Urinary bladder (tissue), 4 donors: ENCODE data around the gene NPAS3. TPM values are rescaled to one million over a fixed set of nuclear protein-coding genes. Genes with fewer than 3 reads are reported as not detected.

ENCODE experiments used
- DNase-seq: peaks from one replicate; pipeline ENCODE4 v3.0.0-alpha.2; 2015; ENCODE audit errors: extremely low spot score
- H3K27ac ChIP-seq: one replicate; pipeline ENCODE4 v1.5.1; 2013; ENCODE audit warnings: low read depth, mild to moderate bottlenecking, moderate library complexity
- H3K36me3 ChIP-seq: one replicate; pipeline ENCODE4 v1.6.1; 2013; ENCODE audit warnings: mild to moderate bottlenecking, moderate library complexity; ENCODE audit not compliant: insufficient read depth
- H3K4me1 ChIP-seq: one replicate; pipeline ENCODE4 v1.6.1; 2013; ENCODE audit warnings: mild to moderate bottlenecking, moderate library complexity; ENCODE audit not compliant: insufficient read depth
- H3K4me3 ChIP-seq: one replicate; pipeline ENCODE4 v1.5.1; 2013; ENCODE audit warnings: low read depth, low read length
- WGBS: extraction: QIAGEN DNeasy Blood & Tissue Kit; methylation state at CpG from one replicate; pipeline ENCODE4 v1.1.7; 2013; 5-methylcytosine and 5-hydroxymethylcytosine counted together
- polyA plus RNA-seq: library from polyadenylated mRNA; stranded (reverse); fragments of 200-250 nt; gene quantifications from one replicate; pipeline ENCODE4 v1.2.3, GENCODE V29; 2013
- total RNA-seq: library from RNA; depleted of rRNA; stranded (reverse); fragments of >200 nt; gene quantifications from one replicate; pipeline ENCODE4 v1.2.3, GENCODE V29; 2014
- donor health status: healthy with polysubstance abuse.
- donor health status: healthy.

Gene NPAS3
- total and polyA plus RNA-seq, 2 donors, result 1.0 to 7.1 TPM

DNA sequence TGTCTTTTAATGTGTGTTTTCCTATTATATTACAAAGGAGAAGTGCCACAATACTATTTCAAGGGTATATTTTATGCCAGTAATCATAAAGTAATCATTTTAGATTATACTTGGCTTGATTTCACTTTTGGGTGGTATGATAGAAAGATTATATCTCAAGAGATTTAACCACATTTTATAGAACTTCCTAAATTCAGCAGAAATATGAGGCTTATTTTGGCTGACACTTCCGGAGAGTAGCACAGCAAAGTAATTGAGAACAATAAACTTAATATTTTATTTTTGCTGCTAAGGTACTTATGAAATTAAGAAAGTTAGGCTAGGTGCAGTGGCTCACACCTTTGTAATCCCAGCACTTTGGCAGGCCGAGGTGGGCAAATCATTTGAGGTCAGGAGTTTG, 319.1 kb downstream of the NPAS3 start:
- WGBS, result 58% methylated on average over 2 of the region's 2 CpGs
- Histone ChIP-seq H3K27ac (no peak overlapping the region), H3K36me3 (no peaks in the 10 kb centered on the region), H3K4me3 (no peak overlapping the region), H3K4me1 (no peaks in the 10 kb centered on the region)
- no peak for DNase-seq

DNA sequence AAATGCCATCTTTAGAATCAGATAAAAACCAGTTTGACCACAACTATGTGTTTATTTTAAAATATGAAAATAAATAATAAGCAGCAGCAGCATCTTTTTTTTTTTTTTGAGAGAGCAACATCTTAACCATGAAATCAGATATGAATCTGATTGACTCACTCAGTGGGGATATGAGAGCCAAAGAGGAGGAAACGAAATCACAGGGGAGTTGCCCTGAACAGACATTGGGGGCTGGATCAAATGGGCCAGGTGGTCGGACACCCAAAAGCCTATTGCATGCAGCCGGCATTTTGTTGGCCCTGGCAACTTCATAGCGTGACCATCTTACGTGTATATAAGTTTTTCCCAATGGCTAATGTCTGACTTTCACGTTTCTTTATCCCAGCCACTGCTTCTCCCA, 321.1 kb downstream of the NPAS3 start:
- no peaks in the 10 kb centered on the region for H3K36me3 ChIP-seq
- H3K27ac ChIP-seq, result no peak overlapping the region
- H3K4me1 ChIP-seq, result no peaks in the 10 kb centered on the region
- no peak for DNase-seq
- H3K4me3 ChIP-seq, result no peak overlapping the region
- WGBS, result 75% methylated on average over 6 of the region's 6 CpGs

DNA sequence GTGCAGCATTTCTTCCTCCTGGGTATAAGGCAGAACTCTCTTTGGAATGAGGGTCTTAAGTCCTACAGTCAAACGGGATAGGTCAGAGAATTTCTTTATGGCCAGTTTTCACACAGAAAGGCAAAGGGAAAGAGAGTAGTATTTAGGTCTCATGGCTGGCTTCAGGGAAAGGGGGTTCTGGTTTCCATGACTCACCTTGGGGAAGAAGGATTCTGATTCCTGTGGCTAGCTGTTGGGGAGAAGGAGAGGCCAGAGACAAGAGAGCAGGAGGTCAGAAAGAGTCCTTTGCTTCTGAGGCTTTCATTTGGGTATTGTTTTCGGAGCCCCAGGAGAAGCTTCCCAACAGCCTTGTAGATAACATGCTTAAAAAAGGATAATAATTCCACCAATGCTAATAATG, 332.5 kb downstream of the NPAS3 start:
- Histone ChIP-seq H3K36me3 (no peaks in the 10 kb centered on the region), H3K4me1 (no peaks in the 10 kb centered on the region), H3K27ac (no peak overlapping the region), H3K4me3 (no peak overlapping the region)
- DNase-seq, result no peak
- 93% methylated on average over 2 of the region's 2 CpGs for WGBS

DNA sequence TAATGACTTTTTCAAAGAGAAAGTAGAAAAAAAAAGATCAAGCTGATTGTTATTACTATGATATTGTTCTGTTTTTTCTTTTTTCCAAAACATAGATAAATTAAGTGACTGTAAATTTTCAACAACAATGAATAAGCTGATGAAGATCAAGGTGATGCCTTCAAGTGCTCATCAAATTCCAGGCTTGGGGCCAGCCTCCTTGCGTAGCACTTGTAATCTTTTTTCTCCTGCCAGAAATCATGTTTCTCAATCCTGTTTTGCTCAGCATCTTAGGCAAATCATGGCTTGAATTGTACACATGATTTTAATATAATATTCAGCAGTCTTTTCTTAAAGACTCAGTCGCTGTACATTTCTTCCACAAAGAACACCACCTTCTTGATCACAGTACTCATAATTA, 333.2 kb downstream of the NPAS3 start:
- Histone ChIP-seq H3K36me3 (no peaks in the 10 kb centered on the region), H3K4me3 (no peak overlapping the region), H3K4me1 (no peaks in the 10 kb centered on the region), H3K27ac (no peak overlapping the region)
- 91% methylated on average over 2 of the region's 2 CpGs for WGBS
- no peak for DNase-seq

DNA sequence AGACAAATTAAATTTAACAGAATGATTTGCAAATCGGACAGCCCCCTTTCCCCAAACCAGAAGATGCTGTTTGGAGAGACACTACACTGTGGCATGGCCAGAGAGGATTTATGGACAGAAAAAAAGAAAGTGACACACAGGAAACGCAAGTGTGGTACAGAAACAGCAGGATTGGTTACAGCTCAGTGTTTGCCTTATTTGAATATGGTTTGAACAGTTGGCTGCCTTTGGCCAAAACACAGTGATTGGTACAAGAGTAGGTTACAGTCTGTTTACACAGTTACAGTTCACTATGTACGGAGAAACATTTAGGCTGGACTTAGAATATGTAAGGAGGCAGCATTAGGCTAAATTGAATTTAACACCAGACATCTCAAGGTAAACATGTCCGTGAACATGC, 335.3 kb downstream of the NPAS3 start:
- H3K27ac ChIP-seq, result no peak overlapping the region
- WGBS, result 89% methylated on average over 4 of the region's 4 CpGs

DNA sequence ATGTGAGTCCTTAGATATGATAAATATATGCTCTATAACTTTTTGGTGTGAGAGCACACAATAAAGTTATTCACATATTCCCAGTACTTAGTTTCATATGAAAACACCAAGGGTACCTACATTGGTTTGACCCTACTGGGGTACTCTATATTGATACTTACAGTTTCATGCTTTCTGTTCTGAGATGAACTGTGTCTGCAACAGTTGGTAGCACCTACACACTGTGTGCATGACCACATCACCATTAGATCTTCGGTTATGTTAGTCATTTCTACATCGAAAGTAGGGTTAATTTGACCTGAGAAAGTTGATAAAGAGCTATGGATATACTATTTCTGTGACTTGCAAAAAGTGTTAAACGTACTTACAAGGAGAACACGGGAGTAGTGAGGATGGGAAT, 337.2 kb downstream of the NPAS3 start:
- no peak for DNase-seq
- Histone ChIP-seq H3K27ac (no peak overlapping the region), H3K4me3 (no peak overlapping the region), H3K36me3 (no peaks in the 10 kb centered on the region), H3K4me1 (no peaks in the 10 kb centered on the region)
- WGBS, result 68% methylated on average over 4 of the region's 4 CpGs

More for the DNA sequence above, 335.3 kb downstream of the NPAS3 start:
- Histone ChIP-seq H3K4me3 (no peak overlapping the region), H3K4me1 (no peaks in the 10 kb centered on the region), H3K36me3 (no peaks in the 10 kb centered on the region)
- no peak for DNase-seq

DNA sequence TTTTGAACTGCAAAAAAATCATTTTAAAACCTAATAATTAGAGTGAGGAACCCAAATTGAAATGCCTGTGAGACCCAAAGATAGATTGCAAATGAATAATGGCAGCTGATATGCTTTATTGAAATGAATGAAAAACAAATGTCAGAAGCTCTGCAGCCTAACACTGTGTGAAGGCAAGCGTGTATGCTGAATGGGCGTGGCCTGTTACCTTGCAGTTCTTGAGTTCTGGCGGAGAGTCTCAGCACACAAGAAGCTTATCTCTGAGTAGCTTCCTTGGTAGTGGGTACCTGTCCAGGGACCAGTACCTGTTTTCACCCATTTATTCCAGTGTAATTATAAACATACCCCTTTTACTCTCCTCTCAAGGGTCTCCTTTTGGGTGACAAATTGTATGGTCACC, 341.2 kb downstream of the NPAS3 start:
- no peaks in the 10 kb centered on the region for H3K4me1 ChIP-seq
- H3K4me3 ChIP-seq, result no peak overlapping the region
- H3K36me3 ChIP-seq, result no peaks in the 10 kb centered on the region
- DNase-seq, result no peak
- WGBS, result 93% methylated on average over 3 of the region's 3 CpGs
- H3K27ac ChIP-seq, result no peak overlapping the region

DNA sequence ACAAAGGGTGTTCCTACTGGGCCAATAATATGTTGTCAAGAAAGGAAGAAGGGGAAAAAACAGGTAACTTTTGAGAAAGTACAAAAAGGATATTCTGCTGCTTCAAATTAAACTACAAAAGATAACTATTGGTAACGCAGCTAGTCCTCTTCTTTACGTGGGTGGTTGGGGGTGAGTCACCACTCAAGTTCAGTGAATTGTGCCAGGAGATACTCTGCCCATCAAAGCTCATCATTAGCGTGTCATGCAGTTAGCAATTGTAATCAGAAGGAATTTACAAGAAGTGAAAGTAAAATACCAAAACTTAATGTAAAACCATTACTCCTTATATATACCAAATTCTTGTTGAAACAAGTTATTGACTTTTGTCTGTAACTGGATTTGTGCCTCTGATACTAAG, 342.0 kb downstream of the NPAS3 start:
- no peak overlapping the region for H3K27ac ChIP-seq
- H3K4me3 ChIP-seq, result no peak overlapping the region
- no peak for DNase-seq
- 67% methylated on average over 3 of the region's 3 CpGs for WGBS
- H3K36me3 ChIP-seq, result no peaks in the 10 kb centered on the region
- H3K4me1 ChIP-seq, result no peaks in the 10 kb centered on the region

DNA sequence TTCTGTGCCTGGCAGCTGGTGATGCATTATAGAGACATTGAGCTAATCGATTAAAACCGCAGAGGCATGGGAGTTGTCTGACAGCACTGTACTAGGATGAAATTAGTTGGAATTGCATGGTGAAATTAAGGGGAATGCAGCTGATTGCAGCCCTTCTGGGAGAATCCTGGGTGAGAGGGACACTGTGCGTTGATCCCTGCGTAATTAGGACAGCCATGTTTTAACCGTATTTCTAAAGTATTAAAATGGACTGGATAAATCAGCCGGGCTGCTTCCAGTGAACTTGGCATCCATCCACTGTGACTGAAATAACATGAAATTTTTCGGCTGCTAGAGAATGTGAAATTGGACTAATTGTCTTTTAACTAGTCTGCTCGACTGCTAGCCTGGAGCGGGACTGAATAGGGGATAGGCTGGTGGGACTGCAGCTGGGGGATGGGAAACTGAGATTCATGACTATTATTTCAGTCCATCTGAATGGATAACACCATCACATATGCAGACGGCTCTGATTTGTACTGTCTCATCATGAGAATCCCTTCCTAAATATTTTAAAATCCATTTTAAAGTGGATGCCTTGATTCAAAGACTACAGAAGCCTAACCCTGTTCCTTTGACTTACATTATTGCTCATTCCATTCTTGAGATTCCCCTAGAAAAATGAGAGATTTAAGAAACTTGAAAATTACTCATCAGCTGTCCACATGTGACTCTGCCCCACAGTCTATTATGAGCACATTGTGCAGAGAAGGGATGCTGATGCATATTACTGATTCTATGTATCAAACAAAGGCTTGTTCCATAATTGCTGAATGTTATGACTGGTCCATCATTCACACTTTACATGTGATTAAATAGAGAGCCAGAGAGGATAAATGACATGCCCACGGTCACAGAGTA, 343.9 kb downstream of the NPAS3 start:
- WGBS, result 65% methylated on average over 11 of the region's 11 CpGs
- Histone ChIP-seq H3K4me1 (no peaks in the 10 kb centered on the region), H3K36me3 (no peaks in the 10 kb centered on the region), H3K4me3 (no peak overlapping the region), H3K27ac (no peak overlapping the region)
- DNase-seq, result no peak

DNA sequence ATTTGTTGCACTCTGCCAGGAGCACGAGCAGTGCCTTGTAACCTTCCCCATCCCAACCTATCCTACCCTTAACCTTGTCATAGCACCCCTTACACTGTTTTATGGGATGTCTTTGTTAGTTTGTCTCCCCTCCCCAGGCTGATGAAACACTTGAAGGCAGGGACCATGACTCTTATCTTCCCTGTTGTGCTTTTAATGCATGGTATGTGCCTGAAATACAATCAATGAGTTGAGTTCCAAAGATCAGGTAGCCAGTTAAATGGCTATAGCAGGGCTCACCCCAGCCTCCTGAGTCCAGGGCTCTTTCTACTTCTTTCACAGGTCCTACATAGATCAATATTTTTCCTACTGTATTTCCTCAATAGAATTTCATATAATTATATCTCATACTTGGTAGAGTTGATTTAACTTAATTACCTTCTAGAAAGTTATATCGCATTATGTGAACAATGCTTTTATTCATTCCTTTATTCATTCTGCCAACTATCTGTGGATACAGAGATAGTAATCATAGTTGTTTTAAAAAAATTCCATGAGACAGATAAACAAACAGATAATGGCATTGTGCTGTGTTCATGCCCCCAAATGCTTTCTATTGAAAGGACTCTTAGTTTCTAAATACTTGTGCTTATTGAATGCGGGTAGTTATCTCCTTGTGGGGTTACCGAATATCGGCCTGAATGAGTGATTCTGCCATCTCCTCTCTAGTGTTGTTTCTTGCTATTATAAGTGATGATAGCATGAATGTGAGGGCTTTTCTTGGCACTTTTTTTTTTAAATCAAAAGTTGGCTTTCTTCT, 347.4 kb downstream of the NPAS3 start:
- 92% methylated on average over 5 of the region's 5 CpGs for WGBS
- no peak for DNase-seq
- Histone ChIP-seq H3K36me3 (no peaks in the 10 kb centered on the region), H3K27ac (no peak overlapping the region), H3K4me1 (no peaks in the 10 kb centered on the region), H3K4me3 (no peak overlapping the region)

DNA sequence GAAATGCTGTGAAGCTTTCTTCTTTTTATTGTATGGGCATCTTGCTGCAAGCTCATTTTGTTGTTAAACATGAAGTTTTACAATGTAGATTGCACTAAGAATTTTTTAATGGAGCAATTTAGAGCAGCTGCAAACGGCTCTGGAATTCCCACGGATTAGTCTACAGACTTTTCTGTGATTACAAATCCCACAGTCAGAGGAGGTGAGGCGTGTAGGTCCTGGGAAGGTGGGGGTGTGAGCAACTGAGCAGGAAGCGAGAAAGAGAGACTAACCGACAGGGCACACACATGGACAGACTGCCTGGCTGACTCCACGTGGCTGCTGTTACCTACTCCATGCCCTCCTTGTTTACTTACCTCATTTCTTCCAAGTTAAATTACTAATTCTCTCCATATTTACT, 348.5 kb downstream of the NPAS3 start:
- WGBS, result 37% methylated on average over 6 of the region's 6 CpGs
- no peak for DNase-seq

DNA sequence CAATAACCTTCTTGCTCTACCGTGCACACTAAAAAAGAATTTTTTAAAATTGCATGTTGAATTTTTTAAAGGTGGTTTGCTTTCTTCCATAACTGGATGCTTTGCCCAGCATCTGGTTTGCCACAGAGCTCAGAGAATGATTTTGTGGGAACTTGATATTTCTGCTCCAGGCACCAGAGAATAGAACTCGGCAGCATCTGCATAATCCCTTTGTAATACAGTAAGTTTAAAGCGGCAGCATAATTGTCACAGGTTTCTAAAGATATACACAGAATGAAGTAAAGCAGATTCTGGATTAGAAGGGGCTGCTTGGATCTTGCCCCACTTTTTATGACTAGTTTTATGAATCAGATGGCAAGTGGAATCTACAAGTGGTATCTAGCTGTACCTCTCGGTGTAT, 352.0 kb downstream of the NPAS3 start:
- no peaks in the 10 kb centered on the region for H3K36me3 ChIP-seq
- H3K4me1 ChIP-seq, result no peaks in the 10 kb centered on the region
- H3K4me3 ChIP-seq, result no peak overlapping the region
- H3K27ac ChIP-seq, result no peak overlapping the region
- WGBS, result 62% methylated on average over 4 of the region's 4 CpGs
- DNase-seq, result no peak

More for the DNA sequence above, 348.5 kb downstream of the NPAS3 start:
- Histone ChIP-seq H3K4me3 (no peak overlapping the region), H3K27ac (no peak overlapping the region), H3K36me3 (no peaks in the 10 kb centered on the region), H3K4me1 (no peaks in the 10 kb centered on the region)

DNA sequence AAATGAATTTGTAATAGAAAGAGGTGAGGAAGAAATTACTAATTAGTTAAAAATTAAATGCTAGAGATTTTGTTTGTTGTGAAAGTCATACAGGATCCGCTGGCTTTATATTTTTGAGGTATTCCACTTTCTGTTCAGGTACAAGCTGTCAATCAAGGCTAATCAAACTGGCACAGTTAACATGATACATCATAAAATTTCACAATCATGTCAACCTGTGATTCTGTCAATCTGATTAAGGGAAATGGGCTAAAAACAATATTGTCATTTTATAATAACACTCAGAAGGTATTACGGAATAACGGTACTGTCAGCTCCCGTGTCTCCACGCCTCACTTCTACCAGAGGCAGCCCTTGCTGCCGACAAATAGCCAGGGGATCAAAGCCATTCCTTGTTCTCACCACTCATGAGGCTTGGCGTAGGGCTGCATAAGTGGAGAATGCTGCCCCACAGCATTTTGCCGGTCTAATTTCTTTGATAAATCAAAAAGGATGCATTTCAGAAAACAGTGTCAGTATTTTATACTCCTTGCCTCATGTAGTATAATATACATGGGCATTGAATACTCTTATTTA, 352.9 kb downstream of the NPAS3 start:
- 97% methylated on average over 8 of the region's 8 CpGs for WGBS

DNA sequence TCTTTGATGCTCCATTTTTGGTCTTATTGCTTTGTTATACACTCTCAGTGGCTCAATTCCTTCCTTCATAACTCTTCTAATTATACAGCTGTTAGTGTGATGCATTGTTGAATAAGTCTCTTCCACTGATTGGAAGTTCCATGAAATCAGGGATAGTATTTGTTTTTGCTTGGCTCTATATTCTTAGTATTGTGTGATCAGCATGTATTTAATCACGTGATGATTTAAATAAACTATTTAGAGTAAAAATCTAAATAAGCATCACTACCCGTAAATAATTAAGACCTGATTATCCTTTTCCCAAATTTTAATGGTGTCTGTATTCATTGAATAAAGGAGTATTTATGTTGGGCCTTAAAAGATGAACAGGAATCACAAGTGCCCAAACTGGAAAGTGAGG, 355.7 kb downstream of the NPAS3 start:
- Histone ChIP-seq H3K4me1 (no peaks in the 10 kb centered on the region), H3K4me3 (no peak overlapping the region), H3K36me3 (no peaks in the 10 kb centered on the region), H3K27ac (no peak overlapping the region)
- WGBS, result 96% methylated on average over 2 of the region's 2 CpGs
- DNase-seq, result no peak

More for the DNA sequence above, 352.9 kb downstream of the NPAS3 start:
- H3K4me3 ChIP-seq, result no peak overlapping the region
- no peak for DNase-seq
- H3K27ac ChIP-seq, result no peak overlapping the region
- H3K4me1 ChIP-seq, result no peaks in the 10 kb centered on the region
- H3K36me3 ChIP-seq, result no peaks in the 10 kb centered on the region
